Heart left ventricle (tissue), 16 donors: ENCODE measurements around the gene COX6A1. TPM values are rescaled to one million over a fixed set of nuclear protein-coding genes. Genes with fewer than 3 reads are reported as not detected.

Experiments
- ATAC-seq, 4 donors: fragments of 200-7000 bp; cut with Tn5 transposase; one replicate each; pipeline ENCODE4 v1.9.1; 2020 to 2022; ENCODE audit warnings: moderate library complexity in 4 of 4, mild to moderate bottlenecking in 3 of 4, moderate number of reproducible peaks in 1 of 4
- DNase-seq, 5 donors: peaks; one replicate each; pipeline ENCODE4 v3.0.0-alpha.2; 2020
- H3K27ac ChIP-seq, 12 donors: fragments of 200-600 bp; sonication (generic) in 4 of 12; one replicate each; pipeline versions ENCODE4 v1.5.0 to v1.8.0; 2016 to 2022; ENCODE audit warnings: mild to moderate bottlenecking in 2 of 12
- H3K27me3 ChIP-seq, 9 donors: fragments of 200-600 bp; sonication (generic) in 2 of 9; one replicate each; pipeline versions ENCODE4 v1.5.1 to v1.8.0; 2016 to 2022; ENCODE audit warnings: mild to moderate bottlenecking in 3 of 9
- H3K36me3 ChIP-seq, 9 donors: fragments of 200-600 bp; sonication (generic) in 2 of 9; one replicate each; pipeline versions ENCODE4 v1.5.0 to v1.8.0; 2018 to 2022; ENCODE audit warnings: mild to moderate bottlenecking in 2 of 9
- H3K4me1 ChIP-seq, 12 donors: fragments of 200-600 bp; sonication (generic) in 4 of 12; one replicate each; pipeline versions ENCODE4 v1.5.0 to v1.8.0; 2016 to 2022; ENCODE audit warnings: mild to moderate bottlenecking in 3 of 12
- H3K4me3 ChIP-seq, 12 donors: fragments of 200-600 bp; sonication (generic) in 4 of 12; one replicate each; pipeline versions ENCODE4 v1.5.0 to v1.8.0; 2017 to 2022; ENCODE audit warnings: mild to moderate bottlenecking in 9 of 12, moderate library complexity in 4 of 12
- H3K9me3 ChIP-seq, 12 donors: fragments of 200-600 bp; sonication (generic) in 4 of 12; one replicate each; pipeline versions ENCODE4 v1.5.0 to v1.8.0; 2016 to 2022; ENCODE audit warnings: mild to moderate bottlenecking in 1 of 12
- POLR2A ChIP-seq, 2 donors: fragments of 450-650 bp; IDR thresholded peaks; one replicate each; pipeline ENCODE4 v1.6.1; 2017; ENCODE audit warnings: antibody characterized with exemption in 2 of 2, mild to moderate bottlenecking in 2 of 2, moderate library complexity in 2 of 2
- WGBS, 4 donors: extraction: QIAGEN DNeasy Blood & Tissue Kit in 2 of 4; methylation state at CpG; one replicate each; pipeline versions ENCODE4 v1.1.5 to v1.1.7; 2013 to 2018; 5-methylcytosine and 5-hydroxymethylcytosine counted together
- intact Hi-C, 10 donors: fragments of 100-400 bp; cut with DNase I; formaldehyde crosslinking; loops; one replicate each; pipeline versions ENCODE4 v1.11.1 to v1.14.2; 2022
- long read RNA-seq, 3 donors: library from polyadenylated mRNA; unstranded; transcript quantifications; one replicate each; pipeline ENCODE4 v2.0.0, GENCODE V29; 2020 to 2021
- polyA plus RNA-seq, 2 donors: library from polyadenylated mRNA; stranded (reverse); fragments of 200-250 nt; gene quantifications; one replicate each; pipeline ENCODE4 v1.2.3, GENCODE V29; 2013
- total RNA-seq, 9 donors: library from RNA; depleted of rRNA in 2 of 9; stranded (reverse); fragments of >200 nt in 2 of 9; fragmentation: NEBNext Ultra II Directional in 3 of 9; extraction: Animal tissue kit (Norgen Biotek cat#: 25700) in 3 of 9; gene quantifications; one replicate each; pipeline versions ENCODE4 v1.1.0 to v1.2.4, GENCODE V29; 2016 to 2023
- TF ChIP-seq, protein P1 (sequence below), 12 donors: fragments of 200-600 bp; sonication (generic) in 4 of 12; IDR thresholded peaks; one replicate each; pipeline versions ENCODE4 v1.5.0 to v1.8.0; 2018 to 2022; ENCODE audit warnings: antibody characterized with exemption in 12 of 12, mild to moderate bottlenecking in 5 of 12
- donor health status: ischemic (EF 13 %, LVEDD 7.1; RV severe dilation, severe dysfunction).
- donor health status: healthy with polysubstance abuse.
- donor health status: DM: no; HTN: yes; CAD: no.
- donor health status: DM: no; HTN: no; CAD: no.
- donor health status: ischemic (EF 25% LVEDD 6.9; RV normal size, moderate dysfunction).
- donor health status: ischemic (EF 25% LVEDD 5.7; RV mildly dilated, moderate dysfunction).
- donor health status: healthy.
- donor health status: DM: yes; HTN: yes; CAD: no.
- donor health status: ischemic (EF 35%, LVEDD 5.7; RV mildly dilated, moderate dysfunction).
- donor health status: nonischemic (EF 11% LVEDD 7.7; RV severe dilation, severe dysfunction).
- donor health status: DM: yes; HTN: yes; CAD: no.
- donor health status: PGD.
- donor health status: ischemic (EF 29% LVEDD 5.4; RV normal size, mild dysfunction).
- donor health status: nonischemic (EF 23%, LVEDD 6.1; RV moderate dilation, normal function).

COX6A1 gene
- total RNA-seq (100 to 1,000 TPM; 117 to 318 (median 172) TPM), polyA plus RNA-seq (100 to 1,000 TPM; 531 to 708 TPM)
- long read RNA-seq, donor 1, transcript COX6A1-201 (3 exons, 572 nt), result major isoform, 53 of 57 reads
- long read RNA-seq, donor 1, partial matches to known transcripts, result 1 of 57 reads
- long read RNA-seq, donor 1, other reads (novel, unspliced or antisense), result 0 of 57 reads
- long read RNA-seq, donor 2, transcript COX6A1-201 (3 exons, 572 nt), result major isoform, 24 of 26 reads
- long read RNA-seq, donor 2, partial matches to known transcripts, result 1 of 26 reads
- long read RNA-seq, donor 2, other reads (novel, unspliced or antisense), result 0 of 26 reads
- long read RNA-seq, donor 3, transcript COX6A1-201 (3 exons, 572 nt), result major isoform, 27 of 30 reads
- long read RNA-seq, donor 3, partial matches to known transcripts, result 2 of 30 reads
- long read RNA-seq, donor 3, other reads (novel, unspliced or antisense), result 0 of 30 reads

GRCh38 chr12:120437735-120438494, at the start of gene COX6A1:
COX6A1 (plus strand) TSS chr12:120438113; CDS start chr12:120438127, 14 bp downstream.
- Histone ChIP-seq H3K27me3 (no peaks in the 10 kb centered on the region), H3K27ac (peak within 1 kb of the TSS; percentile 76 to 92 (median 88)), H3K4me1 (peaks cover 0 to 23% (median 16%) of the 10 kb centered on the region in 12 donors), H3K9me3 (no peaks in the 10 kb centered on the region), H3K36me3 (peaks cover 0 to 37% (median 30%) of the 10 kb centered on the region in 9 donors), H3K4me3 (peak within 1 kb of the TSS; percentile 62 to 97 (median 83))
- ATAC-seq (peak; percentile 96 to 99 (median 98)), DNase-seq (peak; percentile 93 to 98 (median 96))
- intact Hi-C loops, result loop anchor here in 2 of 10 donors (2.0 to 10.0 kb wide), 3 partner anchors 59 to 211 kb away; partner anchors contain the start of genes DYNLL1 (in 1 of the 2) and PLA2G1B (in 1 of the 2)
- WGBS, 4 donors, result 0 to 1% (median 0%) methylated on average over 31 to 59 of the region's 59 CpGs
- peak in 1 of 2 donors; percentile 47 for TF ChIP-seq POLR2A (IDR thresholded peaks at IDR 0.05)
- TF ChIP-seq, protein P1, sequence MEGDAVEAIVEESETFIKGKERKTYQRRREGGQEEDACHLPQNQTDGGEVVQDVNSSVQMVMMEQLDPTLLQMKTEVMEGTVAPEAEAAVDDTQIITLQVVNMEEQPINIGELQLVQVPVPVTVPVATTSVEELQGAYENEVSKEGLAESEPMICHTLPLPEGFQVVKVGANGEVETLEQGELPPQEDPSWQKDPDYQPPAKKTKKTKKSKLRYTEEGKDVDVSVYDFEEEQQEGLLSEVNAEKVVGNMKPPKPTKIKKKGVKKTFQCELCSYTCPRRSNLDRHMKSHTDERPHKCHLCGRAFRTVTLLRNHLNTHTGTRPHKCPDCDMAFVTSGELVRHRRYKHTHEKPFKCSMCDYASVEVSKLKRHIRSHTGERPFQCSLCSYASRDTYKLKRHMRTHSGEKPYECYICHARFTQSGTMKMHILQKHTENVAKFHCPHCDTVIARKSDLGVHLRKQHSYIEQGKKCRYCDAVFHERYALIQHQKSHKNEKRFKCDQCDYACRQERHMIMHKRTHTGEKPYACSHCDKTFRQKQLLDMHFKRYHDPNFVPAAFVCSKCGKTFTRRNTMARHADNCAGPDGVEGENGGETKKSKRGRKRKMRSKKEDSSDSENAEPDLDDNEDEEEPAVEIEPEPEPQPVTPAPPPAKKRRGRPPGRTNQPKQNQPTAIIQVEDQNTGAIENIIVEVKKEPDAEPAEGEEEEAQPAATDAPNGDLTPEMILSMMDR (IDR thresholded peaks at IDR 0.05), result peak in 1 of 12 donors; percentile 2

- TF ChIP-seq, protein P1 (IDR thresholded peaks at IDR 0.05), result no peak
- TF ChIP-seq POLR2A (IDR thresholded peaks at IDR 0.05), result no peak
- Histone ChIP-seq H3K4me3 (peak overlapping the region in 3 of 12 donors; percentile 5 to 26 (median 21)), H3K27me3 (peaks cover 0 to 19% (median 5%) of the 10 kb centered on the region in 9 donors), H3K27ac (no peak overlapping the region), H3K36me3 (no peaks in the 10 kb centered on the region), H3K9me3 (no peaks in the 10 kb centered on the region), H3K4me1 (peaks cover 0 to 5% (median 0%) of the 10 kb centered on the region in 12 donors)
- intact Hi-C loops, result no loop called here
- ATAC-seq (peak in 2 of 4 donors; percentile 22 to 24), DNase-seq (no peak)
- WGBS, 4 donors, result 11 to 21% (median 14%) methylated on average over 23 to 24 of the region's 24 CpGs
Observed at GRCh38 chr12:120388691-120389481, 49.0 kb upstream of the COX6A1 start.

DNA sequence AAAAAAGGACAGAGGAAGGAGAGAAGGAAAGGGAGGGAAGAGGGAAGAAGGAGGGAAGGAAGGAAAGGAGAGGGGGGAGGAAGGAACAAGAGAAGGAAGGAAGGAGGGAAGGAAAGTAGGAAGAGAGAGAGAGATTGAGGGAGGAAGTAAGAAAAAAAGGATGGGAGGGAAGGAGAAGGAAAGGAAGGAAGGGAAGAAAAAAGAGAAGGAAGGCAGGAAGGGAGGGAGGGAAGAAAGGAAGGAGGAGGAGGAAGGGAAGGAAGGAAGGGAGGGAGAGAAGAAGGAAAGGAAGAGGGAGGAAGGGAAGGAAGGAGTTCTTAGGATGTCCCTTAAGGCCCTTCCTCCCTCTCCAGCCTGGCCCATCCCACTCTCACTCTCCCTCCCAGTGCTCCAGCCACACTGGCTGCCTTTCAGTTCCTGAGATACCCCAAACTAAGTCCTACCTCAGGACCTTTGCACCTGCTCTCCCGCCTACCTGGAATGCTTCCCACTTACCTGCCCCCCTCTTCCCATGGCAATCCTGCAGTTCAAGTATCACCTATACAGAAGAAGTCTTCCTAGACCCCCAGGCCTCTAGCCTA, 47.3 kb upstream of the COX6A1 start:
- DNase-seq (no peak), ATAC-seq (no peak)
- Histone ChIP-seq H3K9me3 (no peaks in the 10 kb centered on the region), H3K4me1 (peaks cover 0 to 5% (median 0%) of the 10 kb centered on the region in 12 donors), H3K27me3 (peaks cover 0 to 21% (median 0%) of the 10 kb centered on the region in 9 donors), H3K36me3 (no peaks in the 10 kb centered on the region), H3K27ac (no peak overlapping the region), H3K4me3 (no peak overlapping the region)
- TF ChIP-seq POLR2A (IDR thresholded peaks at IDR 0.05), result no peak
- TF ChIP-seq, protein P1 (IDR thresholded peaks at IDR 0.05), result no peak
- intact Hi-C loops, result no loop called here
- 90 to 100% (median 97%) methylated on average over 1 of the region's 1 CpG for WGBS, 4 donors
